Osteoblast (primary cell): ENCODE results near the gene GNAQ. TPM values are rescaled to one million over a fixed set of nuclear protein-coding genes. Genes with fewer than 3 reads are reported as not detected.

Experiments
- DNase-seq: peaks from one replicate; pipeline ENCODE4 v3.0.0; 2011; ENCODE audit warnings: low spot score, mixed read lengths; ENCODE audit not compliant: insufficient read length; ENCODE audit errors: missing footprints
- H2AFZ ChIP-seq: 2 replicates; pipeline ENCODE4 v1.6.0; 2011; ENCODE audit warnings: mild to moderate bottlenecking, low read length
- H3K27ac ChIP-seq: 2 replicates; pipeline ENCODE4 v1.5.1; 2011; ENCODE audit warnings: mild to moderate bottlenecking, low read depth, low read length, moderate library complexity
- H3K27me3 ChIP-seq: 2 replicates; pipeline ENCODE4 v1.6.0; 2012; ENCODE audit warnings: mild to moderate bottlenecking, control low read depth, inconsistent platforms, low read length, moderate library complexity; ENCODE audit not compliant: insufficient read depth
- H3K36me3 ChIP-seq: 2 replicates; pipeline ENCODE4 v1.5.1; 2011; ENCODE audit warnings: mild to moderate bottlenecking, low read length, control low read depth, moderate library complexity; ENCODE audit not compliant: insufficient read depth
- H3K4me1 ChIP-seq: 2 replicates; pipeline ENCODE4 v1.5.1; 2011; ENCODE audit warnings: mild to moderate bottlenecking, low read length, control low read depth, moderate library complexity; ENCODE audit not compliant: insufficient read depth
- H3K4me2 ChIP-seq: 2 replicates; pipeline ENCODE4 v1.6.0; 2011; ENCODE audit warnings: mild to moderate bottlenecking, low read length; ENCODE audit not compliant: insufficient read depth
- H3K4me3 ChIP-seq: fragments of 200-600 bp; sonication (generic); 3 replicates; pipeline ENCODE4 v1.5.1; 2012; ENCODE audit warnings: mild to moderate bottlenecking, low read length, inconsistent platforms; ENCODE audit not compliant: insufficient read depth
- H3K79me2 ChIP-seq: 2 replicates; pipeline ENCODE4 v1.6.0; 2012; ENCODE audit warnings: mild to moderate bottlenecking, low read length, control low read depth, inconsistent platforms; ENCODE audit not compliant: insufficient read depth
- H3K9me3 ChIP-seq: 2 replicates; pipeline ENCODE4 v1.5.1; 2011; ENCODE audit warnings: low read depth, low read length, control low read depth
- H4K20me1 ChIP-seq: 2 replicates; pipeline ENCODE4 v1.6.0; 2012; ENCODE audit warnings: mild to moderate bottlenecking, low read length, control low read depth; ENCODE audit not compliant: insufficient read depth
- total RNA-seq: library from RNA; depleted of rRNA; stranded (reverse); fragments of >200 nt; gene quantifications from 2 replicates; pipeline ENCODE4 v1.2.3, GENCODE V29; 2012
- TF ChIP-seq, protein P1 (sequence below): IDR thresholded peaks from 2 replicates; pipeline ENCODE4 v1.5.1; 2011; ENCODE audit warnings: mild to moderate bottlenecking, low read depth, low read length, moderate library complexity; ENCODE audit errors: extremely low read depth

Gene GNAQ
- total RNA-seq, 1 donor: 64.8 TPM

DNA sequence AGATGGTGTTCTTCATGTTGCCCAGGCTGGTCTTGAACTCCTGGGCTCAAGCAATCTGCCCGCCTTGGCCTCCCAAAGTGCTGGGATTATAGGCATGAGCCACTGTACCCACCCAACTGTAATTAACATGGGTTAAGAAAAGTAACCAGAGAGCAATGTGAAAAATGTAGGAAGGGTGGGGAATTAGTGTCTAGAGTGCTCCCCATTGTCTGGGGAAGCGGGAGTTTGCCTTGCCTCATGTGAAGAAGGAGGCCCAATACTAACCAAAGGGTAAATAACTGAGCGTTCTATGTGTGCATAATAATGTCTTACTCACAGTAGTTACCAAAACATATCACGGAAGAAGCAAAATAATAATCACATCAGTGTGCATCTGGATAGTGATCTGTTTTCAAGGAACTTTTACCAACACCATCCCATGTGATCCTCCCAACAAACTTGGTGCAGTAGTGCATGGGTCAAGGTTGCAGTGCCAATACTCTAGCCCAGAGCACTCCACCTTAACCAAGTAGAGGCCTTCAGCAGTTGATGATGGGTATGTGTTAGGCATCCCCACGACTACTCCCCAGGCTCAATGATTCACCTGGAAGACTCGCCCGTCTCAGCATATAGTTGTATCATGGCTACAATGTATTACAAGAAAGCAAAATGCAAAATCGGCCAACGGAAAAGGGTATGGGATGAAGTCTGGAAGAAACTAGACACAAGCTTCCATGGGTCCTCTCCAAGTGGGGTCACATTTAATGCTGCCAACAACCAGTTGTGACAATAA lies 26.2 kb downstream of the GNAQ start:
- TF ChIP-seq, protein P1, sequence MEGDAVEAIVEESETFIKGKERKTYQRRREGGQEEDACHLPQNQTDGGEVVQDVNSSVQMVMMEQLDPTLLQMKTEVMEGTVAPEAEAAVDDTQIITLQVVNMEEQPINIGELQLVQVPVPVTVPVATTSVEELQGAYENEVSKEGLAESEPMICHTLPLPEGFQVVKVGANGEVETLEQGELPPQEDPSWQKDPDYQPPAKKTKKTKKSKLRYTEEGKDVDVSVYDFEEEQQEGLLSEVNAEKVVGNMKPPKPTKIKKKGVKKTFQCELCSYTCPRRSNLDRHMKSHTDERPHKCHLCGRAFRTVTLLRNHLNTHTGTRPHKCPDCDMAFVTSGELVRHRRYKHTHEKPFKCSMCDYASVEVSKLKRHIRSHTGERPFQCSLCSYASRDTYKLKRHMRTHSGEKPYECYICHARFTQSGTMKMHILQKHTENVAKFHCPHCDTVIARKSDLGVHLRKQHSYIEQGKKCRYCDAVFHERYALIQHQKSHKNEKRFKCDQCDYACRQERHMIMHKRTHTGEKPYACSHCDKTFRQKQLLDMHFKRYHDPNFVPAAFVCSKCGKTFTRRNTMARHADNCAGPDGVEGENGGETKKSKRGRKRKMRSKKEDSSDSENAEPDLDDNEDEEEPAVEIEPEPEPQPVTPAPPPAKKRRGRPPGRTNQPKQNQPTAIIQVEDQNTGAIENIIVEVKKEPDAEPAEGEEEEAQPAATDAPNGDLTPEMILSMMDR: no peak
- no peak overlapping the region for H3K4me3 ChIP-seq
- H3K27me3 ChIP-seq: no peaks in the 10 kb centered on the region
- H3K79me2 ChIP-seq: peaks cover 99% of the 10 kb centered on the region
- no peaks in the 10 kb centered on the region for H3K9me3 ChIP-seq
- H3K4me1 ChIP-seq: peaks cover 21% of the 10 kb centered on the region
- DNase-seq: no peak
- H3K4me2 ChIP-seq: no peak overlapping the region
- peaks cover 43% of the 10 kb centered on the region for H4K20me1 ChIP-seq
- H3K36me3 ChIP-seq: no peaks in the 10 kb centered on the region
- H3K27ac ChIP-seq: no peak overlapping the region
- no peak overlapping the region for H2AFZ ChIP-seq

DNA sequence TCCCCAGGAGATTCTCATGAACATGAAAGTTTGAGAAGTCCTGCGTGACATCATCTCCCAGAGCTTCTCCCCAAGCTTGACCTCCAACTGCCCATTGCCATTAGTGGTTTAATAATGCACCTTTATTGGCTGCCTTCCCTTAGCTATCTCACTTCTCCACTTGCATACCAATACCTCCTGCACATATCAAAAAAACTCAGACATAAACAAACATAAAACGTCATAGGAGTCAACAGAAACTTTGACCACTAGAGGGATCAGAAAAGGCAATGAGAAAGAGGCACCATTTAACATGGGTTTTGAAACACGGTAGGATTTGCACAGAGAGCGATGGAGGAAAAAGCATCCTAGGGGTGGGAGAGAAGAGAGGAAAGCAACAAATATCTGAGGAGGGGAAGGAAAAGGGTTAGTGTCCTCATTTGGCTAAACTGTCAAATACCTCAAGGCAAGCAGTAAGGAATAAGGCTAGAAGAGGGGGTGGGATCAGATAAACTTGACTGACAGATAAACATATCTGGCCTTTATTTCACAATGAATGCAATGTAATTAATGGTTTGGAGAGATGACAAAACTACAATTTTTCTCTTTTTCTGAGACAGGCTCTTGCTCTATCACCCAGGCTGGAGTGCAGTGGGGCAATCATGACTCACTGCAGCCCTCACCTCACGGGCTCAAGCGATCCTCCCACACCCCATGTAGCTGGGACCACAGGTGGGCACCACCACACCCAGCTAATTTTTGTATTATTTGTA lies 27.0 kb downstream of the GNAQ start:
- Histone ChIP-seq H3K4me3 (no peak overlapping the region), H3K79me2 (peaks cover 99% of the 10 kb centered on the region), H3K4me1 (peaks cover 17% of the 10 kb centered on the region), H2AFZ (no peak overlapping the region), H3K9me3 (no peaks in the 10 kb centered on the region), H3K36me3 (no peaks in the 10 kb centered on the region), H3K27ac (no peak overlapping the region), H3K27me3 (no peaks in the 10 kb centered on the region), H4K20me1 (peaks cover 35% of the 10 kb centered on the region), H3K4me2 (no peak overlapping the region)
- DNase-seq: no peak
- TF ChIP-seq, protein P1: peak; percentile 46

DNA sequence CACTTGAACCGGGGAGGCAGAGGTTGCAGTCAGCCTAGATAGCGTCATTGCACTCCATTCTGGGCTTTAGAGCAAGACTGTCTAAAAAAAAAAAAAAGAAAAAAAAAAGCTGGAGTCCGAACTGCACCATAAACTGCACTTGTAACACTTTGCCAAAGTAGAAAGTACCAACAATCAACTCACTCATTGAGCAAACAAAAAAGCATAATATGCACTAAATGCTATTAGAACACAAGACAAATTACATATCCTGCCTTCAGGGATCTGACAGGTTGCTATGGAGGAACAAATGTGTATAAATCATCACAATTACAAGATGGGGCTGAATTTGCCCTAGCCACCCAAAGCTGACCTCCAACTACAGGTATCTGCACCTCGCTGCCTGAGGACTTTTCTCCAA lies 27.9 kb downstream of the GNAQ start:
- H3K4me2 ChIP-seq: no peak overlapping the region
- H3K9me3 ChIP-seq: no peaks in the 10 kb centered on the region
- peaks cover 94% of the 10 kb centered on the region for H3K79me2 ChIP-seq
- DNase-seq: no peak
- no peak overlapping the region for H3K4me3 ChIP-seq
- no peak overlapping the region for H2AFZ ChIP-seq
- TF ChIP-seq, protein P1: no peak
- H3K27ac ChIP-seq: no peak overlapping the region
- H3K27me3 ChIP-seq: no peaks in the 10 kb centered on the region
- no peaks in the 10 kb centered on the region for H3K36me3 ChIP-seq
- H3K4me1 ChIP-seq: peaks cover 24% of the 10 kb centered on the region
- peaks cover 35% of the 10 kb centered on the region for H4K20me1 ChIP-seq
